GM12878 (cell line): ENCODE data around the gene TGFBRAP1. TPM values are rescaled to one million over a fixed set of nuclear protein-coding genes. Genes with fewer than 3 reads are reported as not detected.

ENCODE experiments used
- ATAC-seq: fragments of 200-7000 bp; cut with Tn5 transposase; 3 replicates; pipeline ENCODE4 v1.9.1; 2020; ENCODE audit warnings: mild to moderate bottlenecking, moderate library complexity
- BruUV-seq: library from RNA; stranded (reverse); fragments of 400-500 nt; replicated peaks from 2 replicates; lab custom pipeline; 2021; lab: Mats Ljungman, UMichigan
- CTCF ChIA-PET: fragments of 300-600 bp; sonication (Branson Sonifier 250); formaldehyde crosslinking; extraction: SDS; loops from one replicate; lab custom pipeline; 2021; ENCODE audit warnings: inconsistent platforms; lab: Yijun Ruan, JAX
- POLR2A ChIA-PET: fragments of 350-600 bp; formaldehyde crosslinking; extraction: SDS; loops from one replicate; lab custom pipeline; 2021; ENCODE audit warnings: inconsistent platforms; lab: Charles Lee
- RAD21 ChIA-PET: fragments of 300-600 bp; sonication (Branson Sonifier 250); formaldehyde crosslinking; loops from one replicate; lab custom pipeline; 2023; ENCODE audit warnings: antibody characterized with exemption; ENCODE audit not compliant: unreplicated experiment; lab: Charles Lee
- SMC1A ChIA-PET: fragments of 300-600 bp; sonication (Branson Sonifier 250); formaldehyde crosslinking; loops from one replicate; lab custom pipeline; 2023; ENCODE audit not compliant: unreplicated experiment, uncharacterized antibody; lab: Charles Lee
- DNase-seq: peaks from one replicate; pipeline ENCODE4 v3.0.0-alpha.2; 2011; ENCODE audit warnings: low read depth, low spot score
- FAIRE-seq: peaks from 3 replicates; lab custom pipeline; 2011; peaks lifted over from hg19 to GRCh38; lab: Jason Lieb, UNC
- H2AFZ ChIP-seq: 2 replicates; pipeline ENCODE4 v1.6.0; 2011; ENCODE audit warnings: low read depth, low read length, control low read depth; ENCODE audit not compliant: control insufficient read depth
- H3K27ac ChIP-seq: 2 replicates; pipeline ENCODE4 v1.5.1; 2011; ENCODE audit warnings: control low read depth; ENCODE audit not compliant: control insufficient read depth, insufficient read depth
- H3K27me3 ChIP-seq, 2 experiments: replicated peaks in 1 of 2; 2 replicates each; pipeline versions ENCODE4 v1.6.0 to v1.6.1; 2011; ENCODE audit warnings: low read length in 1 of 2; ENCODE audit not compliant: control insufficient read depth in 2 of 2, insufficient read depth in 2 of 2
- H3K36me3 ChIP-seq, 2 experiments: 2 replicates each; pipeline ENCODE4 v1.5.1; 2011; ENCODE audit warnings: low read length in 1 of 2; ENCODE audit not compliant: control insufficient read depth in 2 of 2, insufficient read depth in 2 of 2
- H3K4me1 ChIP-seq: 2 replicates; pipeline ENCODE4 v1.6.1; 2011; ENCODE audit warnings: mild to moderate bottlenecking, low read length, moderate library complexity, mixed read lengths; ENCODE audit not compliant: control insufficient read depth, insufficient read depth
- H3K4me2 ChIP-seq: 2 replicates; pipeline ENCODE4 v1.6.0; 2011; ENCODE audit warnings: control low read depth; ENCODE audit not compliant: control insufficient read depth, insufficient read depth
- H3K4me3 ChIP-seq: fragments of 200-600 bp; sonication (generic); 2 replicates; pipeline ENCODE4 v1.5.1; 2016
- H3K79me2 ChIP-seq: 2 replicates; pipeline ENCODE4 v1.6.0; 2011; ENCODE audit warnings: low read length; ENCODE audit not compliant: control insufficient read depth, insufficient read depth
- H3K9ac ChIP-seq: 2 replicates; pipeline ENCODE4 v1.8.0; 2011; ENCODE audit warnings: low read length, control low read depth, mixed read lengths; ENCODE audit not compliant: control insufficient read depth, insufficient read depth
- H3K9me3 ChIP-seq: replicated peaks from 3 replicates; pipeline ENCODE4 v1.5.1; 2011; ENCODE audit warnings: mild to moderate bottlenecking, low read length; ENCODE audit not compliant: control insufficient read depth, insufficient read depth
- H4K20me1 ChIP-seq: 2 replicates; pipeline ENCODE4 v1.6.0; 2011; ENCODE audit not compliant: control insufficient read depth, insufficient read depth
- BHLHE40 ChIP-seq, 2 experiments: fragments of 450-650 bp in 1 of 2; IDR thresholded peaks; 2 replicates each; pipeline ENCODE4 v1.6.1; 2011 to 2017; ENCODE audit warnings: low read depth in 2 of 2, borderline replicate concordance in 1 of 2, improper control_type of control experiment in 1 of 2, low read length in 1 of 2, mild to moderate bottlenecking in 1 of 2
- CBX3 ChIP-seq: fragments of 200-600 bp; sonication (generic); IDR thresholded peaks from 2 replicates; pipeline ENCODE4 v1.6.1; 2016; ENCODE audit warnings: low read depth, borderline replicate concordance
- PAX8 ChIP-seq: fragments of 450-650 bp; IDR thresholded peaks from 2 replicates; pipeline ENCODE4 v1.6.1; 2017; ENCODE audit warnings: mild to moderate bottlenecking, moderate library complexity
- SMARCA5 ChIP-seq: fragments of 450-650 bp; IDR thresholded peaks from 2 replicates; pipeline ENCODE4 v1.6.1; 2017; ENCODE audit warnings: mild to moderate bottlenecking
- STAT3 ChIP-seq: IDR thresholded peaks from 2 replicates; pipeline ENCODE4 v1.6.1; 2011; ENCODE audit warnings: low read depth, low read length, improper control_type of control experiment
- WGBS: methylation state at CpG from one replicate; pipeline ENCODE4 v1.1.6; 2016; ENCODE audit warnings: low lambda C conversion rate; ENCODE audit not compliant: insufficient replicate concordance, insufficient coverage; ENCODE audit errors: missing lambda C conversion rate; 5-methylcytosine and 5-hydroxymethylcytosine counted together
- in situ Hi-C: fragments of 300-500 bp; cut with MboI; formaldehyde crosslinking; loops from 9 replicates; pipeline ENCODE4 v1.14.3; 2018; ENCODE audit warnings: mixed read lengths
- intact Hi-C: fragments of 100-400 bp; cut with micrococcal nuclease; formaldehyde crosslinking; loops from one replicate; pipeline ENCODE4 v1.14.2; 2022; ENCODE audit not compliant: unreplicated experiment
- polyA plus RNA-seq, 11 experiments: library from polyadenylated mRNA; depleted of rRNA in 4 of 11; unstranded in 6 of 11; stranded (reverse) in 5 of 11; fragments of >200 nt; fragmentation: Nextera tagmentation in 4 of 11; fragmentation: Illumina TruSeq in 1 of 11; extraction: Ambion mirVana in 4 of 11; extraction: Trizol in 1 of 11; gene quantifications; 1 replicate in 1 of 11; 2 replicates in 10 of 11; pipeline versions ENCODE4 v1.2.1 to v1.2.3, GENCODE V29; 2011 to 2016; ENCODE audit warnings: inconsistent platforms in 2 of 11, missing spikeins in 2 of 11, low read depth in 1 of 11
- total RNA-seq, 4 experiments: library from RNA; depleted of rRNA in 3 of 4; stranded (reverse); fragments of >200 nt in 3 of 4; fragmentation: Illumina TruSeq in 1 of 4; extraction: Trizol in 1 of 4; gene quantifications; 2 replicates each; pipeline versions ENCODE4 v1.2.1 to v1.2.3, GENCODE V29; 2013 to 2021
- TF ChIP-seq, protein P1 (sequence below): IDR thresholded peaks from 2 replicates; pipeline ENCODE4 v1.6.1; 2012; ENCODE audit warnings: low read depth, low read length, improper control_type of control experiment
- TF ChIP-seq, protein P2 (sequence below): fragments of 450-650 bp; IDR thresholded peaks from 2 replicates; pipeline ENCODE4 v1.6.1; 2018; ENCODE audit warnings: mild to moderate bottlenecking, low read depth, moderate library complexity; ENCODE audit not compliant: partially characterized antibody
- TF ChIP-seq, protein P3 (sequence below): fragments of 450-650 bp; IDR thresholded peaks from 2 replicates; pipeline ENCODE4 v1.6.1; 2017; ENCODE audit warnings: borderline replicate concordance
- TF ChIP-seq, protein P4 (sequence below): fragments of 450-650 bp; formaldehyde crosslinking; IDR thresholded peaks from 2 replicates; pipeline ENCODE4 v1.4.0; 2022; ENCODE audit warnings: mild to moderate bottlenecking, moderate library complexity
- TF ChIP-seq, protein P5 (sequence below), 3 experiments: IDR thresholded peaks in 2 of 3; conservative IDR thresholded peaks in 1 of 3; 2 replicates each; pipeline ENCODE4 v1.5.1; 2011; ENCODE audit warnings: low read depth in 3 of 3, low read length in 3 of 3, mild to moderate bottlenecking in 3 of 3, control low read depth in 2 of 3, moderate library complexity in 2 of 3, inconsistent platforms in 1 of 3, mixed read lengths in 1 of 3; ENCODE audit not compliant: control insufficient read depth in 2 of 3, insufficient read depth in 1 of 3; ENCODE audit errors: extremely low read depth in 1 of 3

TGFBRAP1 gene
- total and polyA plus RNA-seq, 10 of the 15 experiments (the other 5 are each of a cell fraction or from before 2014, with no cell fraction given): 7.9 to 37.4 (median 23.7) TPM

DNA sequence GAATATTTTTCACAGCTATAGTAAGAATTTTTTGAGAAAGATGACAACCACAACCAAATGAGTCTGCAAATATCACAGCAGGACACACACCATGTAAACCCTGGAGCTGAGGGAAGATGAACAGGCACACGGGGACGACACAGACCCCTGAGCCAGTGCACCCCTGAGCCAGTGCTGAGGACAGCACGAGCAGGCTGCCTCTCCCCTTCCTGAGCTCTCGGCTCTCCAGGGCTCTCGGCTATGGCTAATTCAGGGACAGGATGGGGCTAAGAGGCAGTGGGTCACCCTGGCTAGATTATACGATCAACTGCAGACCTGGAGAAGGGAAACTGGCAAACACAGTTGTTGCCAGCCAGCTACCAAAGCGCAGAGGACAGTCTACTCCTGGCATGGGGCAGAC lies 41.4 kb downstream of the TGFBRAP1 start (continued):
- no peak for TF ChIP-seq BHLHE40 (IDR thresholded peaks at IDR 0.05; ENCODE audit: borderline replicate concordance in 1 of 2, low read depth in 2 of 2, low read length in 1 of 2)
- TF ChIP-seq PAX8: no peak
- TF ChIP-seq, protein P1, sequence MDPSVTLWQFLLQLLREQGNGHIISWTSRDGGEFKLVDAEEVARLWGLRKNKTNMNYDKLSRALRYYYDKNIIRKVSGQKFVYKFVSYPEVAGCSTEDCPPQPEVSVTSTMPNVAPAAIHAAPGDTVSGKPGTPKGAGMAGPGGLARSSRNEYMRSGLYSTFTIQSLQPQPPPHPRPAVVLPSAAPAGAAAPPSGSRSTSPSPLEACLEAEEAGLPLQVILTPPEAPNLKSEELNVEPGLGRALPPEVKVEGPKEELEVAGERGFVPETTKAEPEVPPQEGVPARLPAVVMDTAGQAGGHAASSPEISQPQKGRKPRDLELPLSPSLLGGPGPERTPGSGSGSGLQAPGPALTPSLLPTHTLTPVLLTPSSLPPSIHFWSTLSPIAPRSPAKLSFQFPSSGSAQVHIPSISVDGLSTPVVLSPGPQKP: no peak
- no peak for TF ChIP-seq SMARCA5
- TF ChIP-seq, protein P2, sequence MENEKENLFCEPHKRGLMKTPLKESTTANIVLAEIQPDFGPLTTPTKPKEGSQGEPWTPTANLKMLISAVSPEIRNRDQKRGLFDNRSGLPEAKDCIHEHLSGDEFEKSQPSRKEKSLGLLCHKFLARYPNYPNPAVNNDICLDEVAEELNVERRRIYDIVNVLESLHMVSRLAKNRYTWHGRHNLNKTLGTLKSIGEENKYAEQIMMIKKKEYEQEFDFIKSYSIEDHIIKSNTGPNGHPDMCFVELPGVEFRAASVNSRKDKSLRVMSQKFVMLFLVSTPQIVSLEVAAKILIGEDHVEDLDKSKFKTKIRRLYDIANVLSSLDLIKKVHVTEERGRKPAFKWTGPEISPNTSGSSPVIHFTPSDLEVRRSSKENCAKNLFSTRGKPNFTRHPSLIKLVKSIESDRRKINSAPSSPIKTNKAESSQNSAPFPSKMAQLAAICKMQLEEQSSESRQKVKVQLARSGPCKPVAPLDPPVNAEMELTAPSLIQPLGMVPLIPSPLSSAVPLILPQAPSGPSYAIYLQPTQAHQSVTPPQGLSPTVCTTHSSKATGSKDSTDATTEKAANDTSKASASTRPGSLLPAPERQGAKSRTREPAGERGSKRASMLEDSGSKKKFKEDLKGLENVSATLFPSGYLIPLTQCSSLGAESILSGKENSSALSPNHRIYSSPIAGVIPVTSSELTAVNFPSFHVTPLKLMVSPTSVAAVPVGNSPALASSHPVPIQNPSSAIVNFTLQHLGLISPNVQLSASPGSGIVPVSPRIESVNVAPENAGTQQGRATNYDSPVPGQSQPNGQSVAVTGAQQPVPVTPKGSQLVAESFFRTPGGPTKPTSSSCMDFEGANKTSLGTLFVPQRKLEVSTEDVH: no peak

DNA sequence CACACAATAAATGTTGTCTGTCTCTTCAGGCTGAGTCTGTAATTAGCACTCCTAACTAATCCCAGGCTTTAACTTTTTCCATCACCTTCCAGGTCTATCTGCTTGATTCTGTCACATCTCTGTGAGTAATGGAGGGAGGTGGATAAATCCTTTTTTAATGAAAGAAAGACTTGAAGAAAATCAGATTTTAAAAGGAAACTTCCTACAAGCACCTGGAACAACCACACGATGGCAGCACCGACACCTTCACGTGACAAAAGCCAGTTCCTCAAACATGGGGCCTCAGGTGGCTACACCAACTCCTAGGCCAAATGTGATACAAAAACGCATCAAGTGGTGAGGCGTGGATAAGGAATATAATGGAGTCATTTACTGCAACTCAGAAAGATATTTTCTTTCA lies 41.8 kb downstream of the TGFBRAP1 start:
- Histone ChIP-seq H3K4me1 (no peaks in the 10 kb centered on the region), H3K79me2 (no peaks in the 10 kb centered on the region), H3K27ac (no peak overlapping the region), H3K9me3 (no peaks in the 10 kb centered on the region), H3K4me3 (no peak overlapping the region), H3K9ac (no peak overlapping the region), H4K20me1 (no peaks in the 10 kb centered on the region), H3K27me3 (no peaks in the 10 kb centered on the region), H2AFZ (no peak overlapping the region), H3K4me2 (no peak overlapping the region), H3K36me3 (peaks cover 16 to 39% of the 10 kb centered on the region in 2 experiments)
- intact Hi-C loops: no loop called here
- FAIRE-seq: peak; percentile 91
- ChIA-PET POLR2A (interaction anchor here (0.9 kb wide), 1 partner anchor 41 kb away, joined by 3 read pairs; no protein-coding TSS in a partner anchor), SMC1A (interaction anchor here (0.7 to 1.5 kb wide), 4 partner anchors 23 to 60 kb away, joined by 3 to 4 read pairs (median 4); no protein-coding TSS in a partner anchor), CTCF (interaction anchor here (0.6 to 1.7 kb wide), 19 partner anchors 8 to 818 kb away, joined by 3 to 9 read pairs (median 3); no protein-coding TSS in a partner anchor), RAD21 (interaction anchor here (1.0 to 1.8 kb wide), 4 partner anchors 40 to 173 kb away, joined by 3 to 8 read pairs (median 4); partner anchors contain the start of gene C2orf49)
- in situ Hi-C loops: no loop called here
- DNase-seq: peak; percentile 4
- WGBS: 52% methylated on average over 5 of the region's 5 CpGs
- ATAC-seq: peak; percentile 77
- BruUV-seq: no TSS peak
- TF ChIP-seq, protein P3, sequence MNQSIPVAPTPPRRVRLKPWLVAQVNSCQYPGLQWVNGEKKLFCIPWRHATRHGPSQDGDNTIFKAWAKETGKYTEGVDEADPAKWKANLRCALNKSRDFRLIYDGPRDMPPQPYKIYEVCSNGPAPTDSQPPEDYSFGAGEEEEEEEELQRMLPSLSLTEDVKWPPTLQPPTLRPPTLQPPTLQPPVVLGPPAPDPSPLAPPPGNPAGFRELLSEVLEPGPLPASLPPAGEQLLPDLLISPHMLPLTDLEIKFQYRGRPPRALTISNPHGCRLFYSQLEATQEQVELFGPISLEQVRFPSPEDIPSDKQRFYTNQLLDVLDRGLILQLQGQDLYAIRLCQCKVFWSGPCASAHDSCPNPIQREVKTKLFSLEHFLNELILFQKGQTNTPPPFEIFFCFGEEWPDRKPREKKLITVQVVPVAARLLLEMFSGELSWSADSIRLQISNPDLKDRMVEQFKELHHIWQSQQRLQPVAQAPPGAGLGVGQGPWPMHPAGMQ: no peak
- TF ChIP-seq STAT3: no peak
- TF ChIP-seq CBX3: no peak
- TF ChIP-seq, protein P4, sequence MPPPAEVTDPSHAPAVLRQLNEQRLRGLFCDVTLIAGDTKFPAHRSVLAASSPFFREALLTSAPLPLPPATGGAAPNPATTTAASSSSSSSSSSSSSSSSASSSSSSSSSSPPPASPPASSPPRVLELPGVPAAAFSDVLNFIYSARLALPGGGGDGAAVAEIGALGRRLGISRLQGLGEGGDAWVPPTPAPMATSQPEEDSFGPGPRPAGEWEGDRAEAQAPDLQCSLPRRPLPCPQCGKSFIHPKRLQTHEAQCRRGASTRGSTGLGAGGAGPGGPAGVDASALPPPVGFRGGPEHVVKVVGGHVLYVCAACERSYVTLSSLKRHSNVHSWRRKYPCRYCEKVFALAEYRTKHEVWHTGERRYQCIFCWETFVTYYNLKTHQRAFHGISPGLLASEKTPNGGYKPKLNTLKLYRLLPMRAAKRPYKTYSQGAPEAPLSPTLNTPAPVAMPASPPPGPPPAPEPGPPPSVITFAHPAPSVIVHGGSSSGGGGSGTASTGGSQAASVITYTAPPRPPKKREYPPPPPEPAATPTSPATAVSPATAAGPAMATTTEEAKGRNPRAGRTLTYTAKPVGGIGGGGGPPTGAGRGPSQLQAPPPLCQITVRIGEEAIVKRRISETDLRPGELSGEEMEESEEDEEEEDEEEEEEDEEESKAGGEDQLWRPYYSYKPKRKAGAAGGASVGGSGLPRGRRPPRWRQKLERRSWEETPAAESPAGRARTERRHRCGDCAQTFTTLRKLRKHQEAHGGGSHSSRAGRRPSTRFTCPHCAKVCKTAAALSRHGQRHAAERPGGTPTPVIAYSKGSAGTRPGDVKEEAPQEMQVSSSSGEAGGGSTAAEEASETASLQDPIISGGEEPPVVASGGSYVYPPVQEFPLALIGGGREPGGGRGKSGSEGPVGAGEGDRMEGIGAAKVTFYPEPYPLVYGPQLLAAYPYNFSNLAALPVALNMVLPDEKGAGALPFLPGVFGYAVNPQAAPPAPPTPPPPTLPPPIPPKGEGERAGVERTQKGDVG (CRISPR knock-in tag): no peak
- TF ChIP-seq, protein P5, sequence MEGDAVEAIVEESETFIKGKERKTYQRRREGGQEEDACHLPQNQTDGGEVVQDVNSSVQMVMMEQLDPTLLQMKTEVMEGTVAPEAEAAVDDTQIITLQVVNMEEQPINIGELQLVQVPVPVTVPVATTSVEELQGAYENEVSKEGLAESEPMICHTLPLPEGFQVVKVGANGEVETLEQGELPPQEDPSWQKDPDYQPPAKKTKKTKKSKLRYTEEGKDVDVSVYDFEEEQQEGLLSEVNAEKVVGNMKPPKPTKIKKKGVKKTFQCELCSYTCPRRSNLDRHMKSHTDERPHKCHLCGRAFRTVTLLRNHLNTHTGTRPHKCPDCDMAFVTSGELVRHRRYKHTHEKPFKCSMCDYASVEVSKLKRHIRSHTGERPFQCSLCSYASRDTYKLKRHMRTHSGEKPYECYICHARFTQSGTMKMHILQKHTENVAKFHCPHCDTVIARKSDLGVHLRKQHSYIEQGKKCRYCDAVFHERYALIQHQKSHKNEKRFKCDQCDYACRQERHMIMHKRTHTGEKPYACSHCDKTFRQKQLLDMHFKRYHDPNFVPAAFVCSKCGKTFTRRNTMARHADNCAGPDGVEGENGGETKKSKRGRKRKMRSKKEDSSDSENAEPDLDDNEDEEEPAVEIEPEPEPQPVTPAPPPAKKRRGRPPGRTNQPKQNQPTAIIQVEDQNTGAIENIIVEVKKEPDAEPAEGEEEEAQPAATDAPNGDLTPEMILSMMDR (IDR thresholded peaks at IDR 0.05 in 2 of 3, conservative IDR thresholded peaks at IDR 0.05 in 1 of 3; ENCODE audit: control insufficient read depth in 2 of 3, extremely low read depth in 1 of 3, insufficient read depth in 1 of 3, low read depth in 3 of 3, low read length in 3 of 3): peak; percentile 52 to 63 (median 53)
